Brain microvascular endothelial cell (primary cell): ENCODE results near the gene FBXW11.
"Not testable (repeated sequence)": the region's sequence is repeated elsewhere in the genome, so short reads cannot be mapped to it uniquely, and the experiment has no call there.

Experiments
- DNase-seq: peaks from one replicate; pipeline ENCODE4 v3.0.0-alpha.2; 2020
- H3K27ac ChIP-seq: fragments of 250-450 bp; sonication (Bioruptor Pico); 2 replicates; pipeline ENCODE4 v1.5.1; 2020; ENCODE audit warnings: mild to moderate bottlenecking, moderate library complexity
- H3K27me3 ChIP-seq: fragments of 250-450 bp; sonication (Bioruptor Pico); replicated peaks from 2 replicates; pipeline ENCODE4 v1.5.1; 2020; ENCODE audit warnings: mild to moderate bottlenecking
- H3K36me3 ChIP-seq: fragments of 250-450 bp; sonication (Bioruptor Pico); replicated peaks from 2 replicates; pipeline ENCODE4 v1.5.1; 2020; ENCODE audit warnings: mild to moderate bottlenecking
- H3K4me3 ChIP-seq: 2 replicates; pipeline ENCODE4 v1.5.1; 2011; ENCODE audit warnings: low read depth, mild to moderate bottlenecking, control low read depth, low read length, moderate library complexity
- in situ Hi-C: cut with HindIII; loops from 2 replicates; pipeline ENCODE4 v1.10.0; 2017; ENCODE audit warnings: low sequenced_read_pairs, low pct_ligation_motif_present
- TF ChIP-seq, protein P1 (sequence below): IDR thresholded peaks from 2 replicates; pipeline ENCODE4 v1.5.1; 2011; ENCODE audit warnings: low read depth, mild to moderate bottlenecking, moderate library complexity, low read length, control low read depth, inconsistent platforms; ENCODE audit errors: missing control alignments

The FBXW11 gene

DNA sequence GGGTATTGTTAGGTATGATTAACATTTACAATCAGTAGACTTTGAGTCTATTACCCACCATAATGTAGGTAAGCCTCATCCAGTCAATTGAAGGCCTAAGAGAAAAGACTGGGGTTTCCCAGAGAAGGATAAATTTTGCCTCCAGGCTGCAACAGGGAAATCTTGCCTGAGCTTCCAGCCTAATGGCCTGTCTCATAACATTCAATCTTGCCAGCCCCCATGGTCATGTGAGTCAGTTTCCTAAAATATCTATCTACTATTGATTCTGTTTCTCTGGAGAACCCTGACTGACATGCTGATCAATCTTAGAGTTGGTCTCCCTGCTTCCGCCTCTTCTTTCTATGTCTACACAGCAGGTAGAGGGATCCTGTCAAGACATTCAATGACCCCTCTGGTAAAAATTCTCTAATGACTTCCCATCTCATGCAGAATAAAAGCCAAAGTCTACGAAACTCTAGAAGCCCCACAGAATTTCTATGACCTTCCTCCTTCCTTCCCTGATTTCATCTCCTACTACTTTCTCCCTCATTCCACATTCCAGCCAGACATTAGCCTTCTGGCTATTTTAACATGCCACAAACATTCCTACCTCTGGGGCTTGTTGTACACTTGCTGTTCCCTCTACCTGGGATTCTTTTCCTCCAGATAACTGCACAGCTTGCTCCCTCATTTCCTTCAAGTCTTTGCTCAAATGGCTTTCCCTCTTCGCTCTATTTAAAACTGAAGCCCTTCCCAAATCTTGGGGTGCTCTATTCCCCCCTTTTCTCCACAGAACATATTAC is 60.2 kb downstream of the FBXW11 start:
- Histone ChIP-seq H3K27me3 (no peaks in the 10 kb centered on the region), H3K36me3 (no peaks in the 10 kb centered on the region), H3K4me3 (no peak overlapping the region), H3K27ac (no peak overlapping the region)
- DNase-seq, result no peak
- in situ Hi-C loops, result no loop called here
- TF ChIP-seq, protein P1, sequence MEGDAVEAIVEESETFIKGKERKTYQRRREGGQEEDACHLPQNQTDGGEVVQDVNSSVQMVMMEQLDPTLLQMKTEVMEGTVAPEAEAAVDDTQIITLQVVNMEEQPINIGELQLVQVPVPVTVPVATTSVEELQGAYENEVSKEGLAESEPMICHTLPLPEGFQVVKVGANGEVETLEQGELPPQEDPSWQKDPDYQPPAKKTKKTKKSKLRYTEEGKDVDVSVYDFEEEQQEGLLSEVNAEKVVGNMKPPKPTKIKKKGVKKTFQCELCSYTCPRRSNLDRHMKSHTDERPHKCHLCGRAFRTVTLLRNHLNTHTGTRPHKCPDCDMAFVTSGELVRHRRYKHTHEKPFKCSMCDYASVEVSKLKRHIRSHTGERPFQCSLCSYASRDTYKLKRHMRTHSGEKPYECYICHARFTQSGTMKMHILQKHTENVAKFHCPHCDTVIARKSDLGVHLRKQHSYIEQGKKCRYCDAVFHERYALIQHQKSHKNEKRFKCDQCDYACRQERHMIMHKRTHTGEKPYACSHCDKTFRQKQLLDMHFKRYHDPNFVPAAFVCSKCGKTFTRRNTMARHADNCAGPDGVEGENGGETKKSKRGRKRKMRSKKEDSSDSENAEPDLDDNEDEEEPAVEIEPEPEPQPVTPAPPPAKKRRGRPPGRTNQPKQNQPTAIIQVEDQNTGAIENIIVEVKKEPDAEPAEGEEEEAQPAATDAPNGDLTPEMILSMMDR, result no peak

DNA sequence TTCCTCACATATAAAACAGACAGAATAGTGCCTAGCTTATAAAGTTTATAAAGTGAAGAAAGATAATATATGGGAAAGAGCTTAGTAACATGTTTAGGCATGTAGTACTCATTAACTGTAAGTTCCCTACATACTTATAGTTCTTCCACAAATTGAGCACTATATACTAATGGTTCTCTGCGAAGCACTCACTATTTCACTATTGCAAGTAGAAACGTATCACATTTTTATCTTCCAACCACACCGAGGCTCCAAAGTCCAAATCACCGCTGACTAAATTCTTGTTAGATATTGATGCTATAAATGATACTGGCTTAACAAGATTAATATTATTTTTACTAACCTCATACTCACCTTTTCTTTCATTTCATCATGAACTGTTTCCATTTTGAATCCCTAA is 61.0 kb downstream of the FBXW11 start:
- Histone ChIP-seq H3K36me3 (no peaks in the 10 kb centered on the region), H3K4me3 (no peak overlapping the region), H3K27ac (no peak overlapping the region), H3K27me3 (no peaks in the 10 kb centered on the region)
- DNase-seq, result no peak
- TF ChIP-seq, protein P1, result no peak
- in situ Hi-C loops, result no loop called here

DNA sequence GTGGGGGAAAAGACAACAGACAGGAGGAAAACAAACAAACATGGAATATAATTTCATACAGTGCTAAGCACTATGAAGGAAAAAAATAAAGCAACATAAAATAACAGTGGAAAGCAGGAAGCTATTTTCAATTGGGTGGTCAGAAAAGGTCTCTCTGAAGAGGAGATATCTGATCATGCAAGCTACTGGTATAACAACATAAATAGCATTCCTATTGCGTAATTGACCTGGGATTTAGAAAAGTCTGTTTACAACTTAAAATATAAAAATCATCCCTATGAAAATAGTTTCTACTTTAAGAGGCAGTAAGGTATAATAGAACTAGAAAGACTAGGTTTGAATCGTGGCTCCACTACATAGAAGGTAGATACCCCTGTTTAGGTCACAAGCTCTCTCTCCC is 61.4 kb downstream of the FBXW11 start:
- in situ Hi-C loops, result no loop called here
- no peak for DNase-seq
- Histone ChIP-seq H3K36me3 (no peaks in the 10 kb centered on the region), H3K4me3 (no peak overlapping the region), H3K27me3 (no peaks in the 10 kb centered on the region), H3K27ac (no peak overlapping the region)
- TF ChIP-seq, protein P1, result no peak

DNA sequence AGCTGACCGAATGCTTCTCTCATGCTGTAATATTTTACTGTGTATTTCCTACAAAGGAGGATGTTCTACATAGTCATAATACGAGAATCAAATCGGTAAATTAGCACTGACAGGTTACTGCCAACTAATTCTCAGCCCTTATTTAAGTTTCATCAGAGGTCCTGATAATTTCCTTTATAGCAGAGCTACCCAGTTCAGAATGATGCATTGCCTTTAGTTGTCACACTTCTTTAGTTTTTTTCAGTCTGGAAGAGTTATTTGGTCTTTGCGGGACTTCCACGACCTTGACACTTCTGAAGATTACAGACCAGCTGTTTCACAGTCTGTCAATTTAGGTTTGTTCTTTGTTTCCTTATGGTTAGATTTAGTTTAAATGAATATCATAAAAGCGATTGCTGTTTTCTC is 64.3 kb downstream of the FBXW11 start:
- H3K4me3 ChIP-seq, H3K36me3 ChIP-seq, H3K27me3 ChIP-seq, DNase-seq, in situ Hi-C loops, H3K27ac ChIP-seq: not testable (repeated sequence)

DNA sequence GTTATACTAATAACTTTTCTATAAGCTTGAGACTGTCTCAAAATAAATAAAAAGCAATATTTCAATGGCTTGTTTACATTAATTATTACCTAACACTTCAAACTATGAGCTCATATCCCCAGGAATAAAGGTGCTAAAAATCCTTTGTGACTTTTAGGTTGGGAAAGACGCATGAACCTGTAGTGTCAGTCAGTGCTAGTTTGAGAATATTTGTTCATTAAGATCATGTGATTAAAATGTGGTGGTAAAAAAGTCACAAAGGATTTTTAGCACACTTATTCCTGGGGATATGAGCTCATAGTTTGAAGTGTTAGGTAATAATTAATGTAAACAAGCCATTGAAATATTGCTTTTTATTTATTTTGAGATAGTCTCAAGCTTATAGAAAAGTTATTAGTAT is 64.8 kb downstream of the FBXW11 start:
- H3K27ac ChIP-seq, H3K4me3 ChIP-seq, H3K36me3 ChIP-seq, in situ Hi-C loops, DNase-seq, H3K27me3 ChIP-seq: not testable (repeated sequence)

DNA sequence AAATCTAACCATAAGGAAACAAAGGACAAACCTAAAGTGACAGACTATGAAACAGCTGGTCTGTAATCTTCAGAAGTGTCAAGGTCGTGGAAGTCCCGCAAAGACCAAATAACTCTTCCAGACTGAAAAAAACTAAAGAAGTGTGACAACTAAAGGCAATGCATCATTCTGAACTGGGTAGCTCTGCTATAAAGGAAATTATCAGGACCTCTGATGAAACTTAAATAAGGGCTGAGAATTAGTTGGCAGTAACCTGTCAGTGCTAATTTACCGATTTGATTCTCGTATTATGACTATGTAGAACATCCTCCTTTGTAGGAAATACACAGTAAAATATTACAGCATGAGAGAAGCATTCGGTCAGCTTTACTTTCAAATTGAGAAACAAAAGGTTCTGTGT is 65.2 kb downstream of the FBXW11 start:
- H3K4me3 ChIP-seq, H3K27me3 ChIP-seq, H3K36me3 ChIP-seq, H3K27ac ChIP-seq, in situ Hi-C loops, DNase-seq: not testable (repeated sequence)

DNA sequence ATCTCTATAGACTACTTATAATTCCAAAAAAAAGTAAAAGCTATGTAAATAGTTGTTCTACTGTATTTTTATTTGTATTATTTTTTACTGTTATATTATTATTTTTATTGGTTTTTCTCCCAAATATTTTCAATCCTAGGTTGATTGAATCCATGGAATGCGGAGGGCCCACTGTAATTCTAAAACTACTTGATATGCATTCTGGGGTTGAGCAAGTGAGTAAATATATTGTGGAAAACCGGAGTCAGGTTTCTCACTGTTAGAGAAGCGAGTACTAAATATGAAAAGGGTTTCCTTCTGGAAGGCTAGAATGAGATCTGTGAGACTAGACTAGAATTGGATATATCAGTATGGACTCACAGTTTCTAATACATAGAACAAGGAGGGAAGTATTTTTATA is 66.5 kb downstream of the FBXW11 start:
- in situ Hi-C loops, result no loop called here
- TF ChIP-seq, protein P1, result no peak

More for the DNA sequence above, 66.5 kb downstream of the FBXW11 start:
- no peak overlapping the region for H3K27ac ChIP-seq
- no peaks in the 10 kb centered on the region for H3K27me3 ChIP-seq
- H3K4me3 ChIP-seq, result no peak overlapping the region
- no peaks in the 10 kb centered on the region for H3K36me3 ChIP-seq
- no peak for DNase-seq
